ENCODE data around the gene ATAD3A.

DNA sequence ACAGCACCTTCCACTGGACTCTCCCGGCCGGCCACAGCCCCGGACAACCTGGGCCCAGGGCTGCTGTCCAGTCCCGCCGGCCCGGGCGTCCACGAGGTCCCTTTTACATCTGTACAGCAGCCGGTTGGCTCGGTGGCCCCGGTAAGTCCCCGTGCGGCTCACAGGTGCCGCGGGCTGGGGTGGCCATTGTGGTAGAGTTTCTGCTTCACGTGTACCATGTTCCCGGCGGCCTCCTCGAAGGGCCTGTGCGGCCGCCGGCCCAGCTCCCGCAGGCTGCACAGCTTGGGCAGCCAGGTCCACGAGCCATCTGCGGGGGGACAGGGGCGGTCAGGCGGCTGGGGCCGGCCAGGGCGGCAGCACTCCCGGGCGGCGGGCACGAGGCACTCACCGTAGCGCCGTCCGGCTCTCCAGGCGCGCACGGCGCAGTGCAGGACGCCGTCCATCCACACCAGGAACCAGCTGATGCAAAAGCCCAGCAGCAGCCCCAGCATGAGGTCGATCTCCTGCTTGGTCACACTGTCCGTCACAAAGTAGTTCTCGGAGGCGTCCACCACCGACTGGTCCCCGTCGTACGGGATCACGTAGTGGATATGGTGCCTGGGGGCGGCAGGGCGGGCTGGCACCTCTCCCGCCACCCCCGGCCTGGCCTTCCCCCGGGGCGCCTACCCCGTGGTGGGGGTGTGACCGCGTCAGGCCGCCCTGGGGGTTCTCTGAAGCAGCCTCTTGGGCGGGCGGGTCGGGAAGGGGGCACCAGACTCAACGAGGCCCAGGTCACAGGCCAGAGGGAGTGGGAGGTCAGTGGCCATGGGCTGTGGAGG lies 23.4 kb downstream of the ATAD3A start:
- no peak for TF ChIP-seq CTCF (conservative IDR thresholded peaks at IDR 0.05; ENCODE audit: low read depth in 2 of 2)
- TF ChIP-seq CREB1 (CRISPR knock-in tag; IDR thresholded peaks at IDR 0.05; ENCODE audit: low read depth): no peak
- no peak for TF ChIP-seq ZNF114 (CRISPR knock-in tag; IDR thresholded peaks at IDR 0.05)
- no peak for TF ChIP-seq EZH2phosphoT487 (IDR thresholded peaks at IDR 0.05; ENCODE audit: unreplicated experiment)
- TF ChIP-seq NANOG (IDR thresholded peaks at IDR 0.05; ENCODE audit: borderline replicate concordance): no peak
- TF ChIP-seq, protein P1, sequence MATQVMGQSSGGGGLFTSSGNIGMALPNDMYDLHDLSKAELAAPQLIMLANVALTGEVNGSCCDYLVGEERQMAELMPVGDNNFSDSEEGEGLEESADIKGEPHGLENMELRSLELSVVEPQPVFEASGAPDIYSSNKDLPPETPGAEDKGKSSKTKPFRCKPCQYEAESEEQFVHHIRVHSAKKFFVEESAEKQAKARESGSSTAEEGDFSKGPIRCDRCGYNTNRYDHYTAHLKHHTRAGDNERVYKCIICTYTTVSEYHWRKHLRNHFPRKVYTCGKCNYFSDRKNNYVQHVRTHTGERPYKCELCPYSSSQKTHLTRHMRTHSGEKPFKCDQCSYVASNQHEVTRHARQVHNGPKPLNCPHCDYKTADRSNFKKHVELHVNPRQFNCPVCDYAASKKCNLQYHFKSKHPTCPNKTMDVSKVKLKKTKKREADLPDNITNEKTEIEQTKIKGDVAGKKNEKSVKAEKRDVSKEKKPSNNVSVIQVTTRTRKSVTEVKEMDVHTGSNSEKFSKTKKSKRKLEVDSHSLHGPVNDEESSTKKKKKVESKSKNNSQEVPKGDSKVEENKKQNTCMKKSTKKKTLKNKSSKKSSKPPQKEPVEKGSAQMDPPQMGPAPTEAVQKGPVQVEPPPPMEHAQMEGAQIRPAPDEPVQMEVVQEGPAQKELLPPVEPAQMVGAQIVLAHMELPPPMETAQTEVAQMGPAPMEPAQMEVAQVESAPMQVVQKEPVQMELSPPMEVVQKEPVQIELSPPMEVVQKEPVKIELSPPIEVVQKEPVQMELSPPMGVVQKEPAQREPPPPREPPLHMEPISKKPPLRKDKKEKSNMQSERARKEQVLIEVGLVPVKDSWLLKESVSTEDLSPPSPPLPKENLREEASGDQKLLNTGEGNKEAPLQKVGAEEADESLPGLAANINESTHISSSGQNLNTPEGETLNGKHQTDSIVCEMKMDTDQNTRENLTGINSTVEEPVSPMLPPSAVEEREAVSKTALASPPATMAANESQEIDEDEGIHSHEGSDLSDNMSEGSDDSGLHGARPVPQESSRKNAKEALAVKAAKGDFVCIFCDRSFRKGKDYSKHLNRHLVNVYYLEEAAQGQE (IDR thresholded peaks at IDR 0.05; ENCODE audit: unreplicated experiment): no peak
- no peak for TF ChIP-seq POLR2AphosphoS5 (IDR thresholded peaks at IDR 0.05; ENCODE audit: low read depth)
- TF ChIP-seq EZH2 (IDR thresholded peaks at IDR 0.05; ENCODE audit: low read depth, unreplicated experiment): no peak
- TF ChIP-seq ZNF331 (CRISPR knock-in tag; IDR thresholded peaks at IDR 0.05; ENCODE audit: low read depth): no peak
- TF ChIP-seq ZNF462 (CRISPR knock-in tag; IDR thresholded peaks at IDR 0.05): no peak
- TF ChIP-seq JUNB (IDR thresholded peaks at IDR 0.05; ENCODE audit: unreplicated experiment): no peak

All from GM23338 (cell line).